OCI-LY1 (cell line): ENCODE data around the gene UTRN.

Experiments used
- EZH2 ChIP-seq: fragments of 200-600 bp; sonication (generic), shearing (Covaris generic); IDR thresholded peaks from 2 replicates; pipeline ENCODE4 v1.8.0; 2017; ENCODE audit warnings: borderline replicate concordance, mixed run types, mild to moderate bottlenecking, antibody characterized with exemption, low read length, moderate library complexity, mixed read lengths
- TF ChIP-seq, protein P1 (sequence below): fragments of 200-600 bp; sonication (generic), shearing (Covaris generic); IDR thresholded peaks from 2 replicates; pipeline ENCODE4 v1.5.1; 2017; ENCODE audit warnings: mild to moderate bottlenecking, antibody characterized with exemption, low read length, moderate library complexity, mixed read lengths

DNA sequence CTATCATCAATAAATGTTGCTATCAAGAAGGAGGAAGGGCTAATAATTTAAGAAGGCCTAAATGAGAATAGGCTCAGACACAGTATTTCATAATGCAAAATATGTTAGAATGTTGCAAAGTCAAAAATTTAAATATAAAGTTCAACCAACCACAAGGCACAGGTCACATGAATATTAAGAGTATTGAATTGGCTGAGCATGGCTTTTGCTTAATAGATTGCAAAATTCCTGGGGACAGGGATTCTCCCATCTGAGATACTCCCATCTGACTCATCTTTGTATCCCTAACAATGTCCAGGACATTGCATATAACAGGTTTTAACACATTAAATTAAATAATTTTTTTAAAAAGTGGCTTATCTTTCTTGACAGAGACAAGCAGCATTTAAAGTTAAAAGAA lies 32.9 kb upstream of the UTRN start:
- TF ChIP-seq, protein P1, sequence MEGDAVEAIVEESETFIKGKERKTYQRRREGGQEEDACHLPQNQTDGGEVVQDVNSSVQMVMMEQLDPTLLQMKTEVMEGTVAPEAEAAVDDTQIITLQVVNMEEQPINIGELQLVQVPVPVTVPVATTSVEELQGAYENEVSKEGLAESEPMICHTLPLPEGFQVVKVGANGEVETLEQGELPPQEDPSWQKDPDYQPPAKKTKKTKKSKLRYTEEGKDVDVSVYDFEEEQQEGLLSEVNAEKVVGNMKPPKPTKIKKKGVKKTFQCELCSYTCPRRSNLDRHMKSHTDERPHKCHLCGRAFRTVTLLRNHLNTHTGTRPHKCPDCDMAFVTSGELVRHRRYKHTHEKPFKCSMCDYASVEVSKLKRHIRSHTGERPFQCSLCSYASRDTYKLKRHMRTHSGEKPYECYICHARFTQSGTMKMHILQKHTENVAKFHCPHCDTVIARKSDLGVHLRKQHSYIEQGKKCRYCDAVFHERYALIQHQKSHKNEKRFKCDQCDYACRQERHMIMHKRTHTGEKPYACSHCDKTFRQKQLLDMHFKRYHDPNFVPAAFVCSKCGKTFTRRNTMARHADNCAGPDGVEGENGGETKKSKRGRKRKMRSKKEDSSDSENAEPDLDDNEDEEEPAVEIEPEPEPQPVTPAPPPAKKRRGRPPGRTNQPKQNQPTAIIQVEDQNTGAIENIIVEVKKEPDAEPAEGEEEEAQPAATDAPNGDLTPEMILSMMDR = no peak
- TF ChIP-seq EZH2 = no peak
